ENCODE results near the gene DEDD. TPM values are rescaled to one million over a fixed set of nuclear protein-coding genes. Genes with fewer than 3 reads are reported as not detected.
A peak's percentile ranks its signal among the peaks of the same experiment; 100 is the strongest.

Gene DEDD
- total and polyA plus RNA-seq, 2 of the 13 experiments (the other 11 are each of a cell fraction or from before 2014, with no cell fraction given) = 12.6 to 27.8 TPM

GRCh38 chr1:161098210-161099068, 34.0 kb downstream of the DEDD start, which contains the start of gene KLHDC9 (continued):
- no peak for TF ChIP-seq ZNF646 (CRISPR knock-in tag; IDR thresholded peaks at IDR 0.05)
- TF ChIP-seq ZNF280D (CRISPR knock-in tag; IDR thresholded peaks at IDR 0.05) = no peak; the same call in 1 of the 2 replicates
- TF ChIP-seq TFDP2 (CRISPR knock-in tag; IDR thresholded peaks at IDR 0.05) = no peak
- TF ChIP-seq PTBP1 (IDR thresholded peaks at IDR 0.05; ENCODE audit: low read depth, low read length, poor library complexity, severe bottlenecking) = no peak
- TF ChIP-seq BORCS8-MEF2B (CRISPR knock-in tag; IDR thresholded peaks at IDR 0.05) = no peak
- no peak for TF ChIP-seq ZNF790 (CRISPR knock-in tag; IDR thresholded peaks at IDR 0.05; ENCODE audit: borderline replicate concordance)
- no peak for TF ChIP-seq TCF7L2 (IDR thresholded peaks at IDR 0.05; ENCODE audit: low read depth, low read length)
- TF ChIP-seq HDAC2 (CRISPR knock-in tag; IDR thresholded peaks at IDR 0.05) = peak; percentile 34; the same call in 1 of the 2 replicates
- TF ChIP-seq ZNF616 (CRISPR knock-in tag; IDR thresholded peaks at IDR 0.05; ENCODE audit: low read depth) = no peak
- no peak for TF ChIP-seq POLR2A (IDR thresholded peaks at IDR 0.05; ENCODE audit: insufficient read depth in 1 of 2, low read depth in 2 of 2, low read length in 2 of 2)
- no peak for TF ChIP-seq TARDBP (CRISPR knock-in tag; IDR thresholded peaks at IDR 0.05)
- TF ChIP-seq ZMYM2 (CRISPR knock-in tag; IDR thresholded peaks at IDR 0.05) = 0 out of 2 replicates have a peak, but pooled peaks have one; percentile 11
- TF ChIP-seq SETDB1 (CRISPR knock-in tag; IDR thresholded peaks at IDR 0.05; ENCODE audit: borderline replicate concordance) = no peak
- no peak for TF ChIP-seq CHD4 (IDR thresholded peaks at IDR 0.05; ENCODE audit: borderline replicate concordance, low read length)
- TF ChIP-seq RFX5 (IDR thresholded peaks at IDR 0.05; ENCODE audit: low read depth, low read length) = no peak
- no peak for TF ChIP-seq JUNB (CRISPR knock-in tag; IDR thresholded peaks at IDR 0.05; ENCODE audit: borderline replicate concordance)
- no peak for TF ChIP-seq HDAC6 (IDR thresholded peaks at IDR 0.05; ENCODE audit: low read depth, low read length)
- peak; percentile 81; the same call in 1 of the 2 replicates for TF ChIP-seq KDM2A (CRISPR knock-in tag; IDR thresholded peaks at IDR 0.05; ENCODE audit: borderline replicate concordance, low read depth)
- 0 out of 2 replicates have a peak, but pooled peaks have one; percentile 35 for TF ChIP-seq ZNF543 (CRISPR knock-in tag; IDR thresholded peaks at IDR 0.05)

All from HepG2 (cell line).